Dendritic cell treated with granulocyte-macrophage colony-stimulating factor and Interleukin-4, amounts not matched to agents 40 ng/mL and 50 ng/mL, for 4 days (primary cell): ENCODE data around the gene TANC1.

ENCODE experiments used
- H3K27ac Mint-ChIP-seq: one replicate; pipeline ENCODE4 v1.8.0; 2022; ENCODE audit warnings: mild to moderate bottlenecking, mixed read lengths
- H3K27me3 Mint-ChIP-seq: one replicate; pipeline ENCODE4 v1.8.0; 2022; ENCODE audit warnings: mild to moderate bottlenecking, mixed read lengths
- H3K36me3 Mint-ChIP-seq: one replicate; pipeline ENCODE4 v1.8.0; 2022; ENCODE audit warnings: low read depth, mixed read lengths
- H3K4me1 Mint-ChIP-seq: one replicate; pipeline ENCODE4 v1.8.0; 2022; ENCODE audit warnings: low read depth, mixed read lengths
- H3K4me3 Mint-ChIP-seq: one replicate; pipeline ENCODE4 v1.8.0; 2022; ENCODE audit warnings: mild to moderate bottlenecking, moderate library complexity, mixed read lengths
- H3K9me3 Mint-ChIP-seq: one replicate; pipeline ENCODE4 v1.8.0; 2022; ENCODE audit warnings: mixed read lengths
- intact Hi-C: fragments of 100-400 bp; cut with micrococcal nuclease; formaldehyde crosslinking; loops from one replicate; pipeline ENCODE4 v1.15.0; 2022

TANC1 gene

DNA sequence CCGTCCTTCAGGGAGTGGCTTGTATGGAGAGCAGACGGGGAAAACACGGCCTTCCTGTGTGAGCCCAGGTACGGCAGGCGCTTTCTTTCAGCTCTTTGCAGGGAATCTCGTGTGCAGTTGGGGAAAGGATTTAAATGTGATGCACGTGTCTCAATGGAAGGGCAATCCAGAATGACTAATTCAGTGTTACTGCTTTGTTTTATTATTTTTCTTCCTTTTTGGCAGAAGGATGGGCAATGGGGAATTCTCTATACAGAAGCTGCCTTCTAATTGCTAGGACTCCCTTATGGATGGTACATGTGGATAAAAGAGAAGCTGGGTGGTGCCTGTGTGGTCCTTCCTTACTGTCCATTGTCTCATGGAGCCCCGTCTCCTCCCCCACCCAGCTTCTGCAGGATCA is 210.7 kb downstream of the TANC1 start:
- Mint-ChIP-seq H3K4me3 (no peak overlapping the region), H3K27ac (no peak overlapping the region), H3K27me3 (no peaks in the 10 kb centered on the region), H3K36me3 (no peaks in the 10 kb centered on the region), H3K9me3 (no peaks in the 10 kb centered on the region), H3K4me1 (no peaks in the 10 kb centered on the region)
- intact Hi-C loops: no loop called here

DNA sequence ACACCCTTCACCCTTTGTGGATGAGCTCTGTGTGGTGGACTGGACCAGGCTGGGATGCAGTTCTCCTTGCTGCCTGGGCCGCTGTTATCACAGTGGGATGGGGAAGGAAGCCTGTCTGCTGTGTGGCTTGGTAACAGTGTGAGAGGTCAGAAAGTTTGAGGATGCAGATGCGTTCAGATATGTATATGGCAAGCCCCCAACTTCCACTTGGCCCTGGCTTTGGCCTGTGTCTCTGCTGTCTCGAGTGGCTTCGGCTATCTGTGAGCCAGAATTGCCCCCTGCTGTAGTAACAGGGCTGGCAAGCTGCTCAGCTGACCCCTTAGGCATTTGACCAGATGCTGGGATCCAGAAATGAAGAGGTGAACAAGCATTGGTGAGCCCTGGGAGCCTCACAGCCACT is 211.3 kb downstream of the TANC1 start:
- no peaks in the 10 kb centered on the region for H3K4me1 Mint-ChIP-seq
- no peak overlapping the region for H3K4me3 Mint-ChIP-seq
- intact Hi-C loops: no loop called here
- no peaks in the 10 kb centered on the region for H3K27me3 Mint-ChIP-seq
- no peaks in the 10 kb centered on the region for H3K36me3 Mint-ChIP-seq
- H3K27ac Mint-ChIP-seq: no peak overlapping the region
- no peaks in the 10 kb centered on the region for H3K9me3 Mint-ChIP-seq

DNA sequence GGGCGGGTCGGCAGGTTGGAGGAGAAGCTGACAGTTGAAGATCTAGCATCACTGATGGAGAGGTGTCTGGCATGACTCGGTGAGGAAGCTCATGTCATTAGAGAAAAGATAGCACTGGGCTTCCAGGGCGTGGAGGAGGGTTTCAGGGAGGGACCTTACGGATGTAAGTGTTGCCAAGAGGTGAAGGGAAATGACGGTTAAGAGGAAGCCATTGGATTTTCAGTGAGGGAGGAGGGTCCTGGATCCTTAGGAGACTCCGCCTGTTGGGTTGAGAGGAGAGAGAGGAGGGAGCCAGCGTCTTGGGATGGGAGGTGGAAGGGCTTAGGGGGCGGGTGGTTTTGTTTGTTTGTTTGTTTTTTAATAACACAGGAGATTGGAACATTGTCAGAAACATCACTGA is 214.9 kb downstream of the TANC1 start:
- peaks cover 7% of the 10 kb centered on the region for H3K4me1 Mint-ChIP-seq
- intact Hi-C loops: no loop called here
- no peaks in the 10 kb centered on the region for H3K27me3 Mint-ChIP-seq
- H3K9me3 Mint-ChIP-seq: no peaks in the 10 kb centered on the region
- no peak overlapping the region for H3K4me3 Mint-ChIP-seq
- no peak overlapping the region for H3K27ac Mint-ChIP-seq
- H3K36me3 Mint-ChIP-seq: no peaks in the 10 kb centered on the region

DNA sequence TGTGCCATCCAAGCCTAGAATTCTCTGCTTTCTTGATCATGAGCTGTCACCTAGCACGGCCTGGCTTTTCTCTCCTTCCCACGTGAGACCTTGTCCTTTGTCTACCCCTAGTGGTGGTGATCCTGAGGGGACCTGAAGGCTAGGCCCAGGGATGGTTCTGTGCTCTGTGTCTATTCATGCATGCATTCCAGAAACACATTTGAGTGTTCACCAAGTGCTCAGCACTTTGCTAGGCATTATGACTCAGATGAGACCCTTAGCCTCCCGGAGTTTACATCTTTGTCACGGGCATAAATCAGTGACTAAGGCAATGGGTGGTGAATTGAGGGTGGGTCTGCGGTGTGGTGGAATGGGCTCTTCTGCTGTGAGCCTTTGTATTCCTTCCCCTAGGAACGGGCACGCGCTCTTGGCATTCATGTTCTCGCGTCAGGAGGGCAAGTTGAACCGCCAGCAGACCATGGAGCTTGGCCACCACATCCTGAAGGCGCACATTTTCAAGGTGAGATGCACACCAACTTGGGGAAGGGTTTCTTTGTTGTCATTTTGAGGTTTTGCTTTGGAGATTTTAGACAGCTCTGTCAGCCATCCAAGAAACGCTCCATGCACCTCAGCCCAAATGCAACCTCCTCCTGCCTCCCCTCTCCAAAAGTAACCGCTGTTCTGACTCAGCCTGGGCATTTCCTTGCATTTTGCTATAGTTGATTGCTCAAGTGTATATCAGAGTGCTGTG is 217.1 kb downstream of the TANC1 start:
- H3K36me3 Mint-ChIP-seq: no peaks in the 10 kb centered on the region
- H3K4me1 Mint-ChIP-seq: peaks cover 7% of the 10 kb centered on the region
- no peaks in the 10 kb centered on the region for H3K9me3 Mint-ChIP-seq
- H3K27me3 Mint-ChIP-seq: no peaks in the 10 kb centered on the region
- H3K4me3 Mint-ChIP-seq: no peak overlapping the region
- H3K27ac Mint-ChIP-seq: no peak overlapping the region
- intact Hi-C loops: no loop called here

DNA sequence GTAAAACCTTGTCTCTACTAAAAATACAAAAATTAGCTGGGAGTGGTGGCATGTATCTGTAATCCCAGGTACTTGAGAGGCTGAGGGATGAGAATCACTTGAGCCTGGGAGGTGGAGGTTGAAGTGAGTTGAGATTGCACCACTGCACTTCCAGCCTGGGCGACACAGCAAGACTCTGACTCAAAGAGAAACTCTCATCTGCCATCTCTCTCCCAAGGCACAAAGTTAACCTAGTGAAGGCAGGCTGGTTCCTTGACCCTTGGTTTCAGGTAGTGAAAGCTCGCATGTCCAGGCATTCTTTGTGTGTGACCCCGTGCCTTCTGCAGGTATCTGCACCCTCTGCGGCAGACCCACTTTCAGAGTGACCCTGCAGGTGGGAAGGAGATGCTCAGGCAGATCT is 218.0 kb downstream of the TANC1 start:
- H3K9me3 Mint-ChIP-seq: no peaks in the 10 kb centered on the region
- H3K36me3 Mint-ChIP-seq: no peaks in the 10 kb centered on the region
- no peaks in the 10 kb centered on the region for H3K27me3 Mint-ChIP-seq
- intact Hi-C loops: no loop called here
- no peak overlapping the region for H3K27ac Mint-ChIP-seq
- H3K4me1 Mint-ChIP-seq: peaks cover 12% of the 10 kb centered on the region
- no peak overlapping the region for H3K4me3 Mint-ChIP-seq

DNA sequence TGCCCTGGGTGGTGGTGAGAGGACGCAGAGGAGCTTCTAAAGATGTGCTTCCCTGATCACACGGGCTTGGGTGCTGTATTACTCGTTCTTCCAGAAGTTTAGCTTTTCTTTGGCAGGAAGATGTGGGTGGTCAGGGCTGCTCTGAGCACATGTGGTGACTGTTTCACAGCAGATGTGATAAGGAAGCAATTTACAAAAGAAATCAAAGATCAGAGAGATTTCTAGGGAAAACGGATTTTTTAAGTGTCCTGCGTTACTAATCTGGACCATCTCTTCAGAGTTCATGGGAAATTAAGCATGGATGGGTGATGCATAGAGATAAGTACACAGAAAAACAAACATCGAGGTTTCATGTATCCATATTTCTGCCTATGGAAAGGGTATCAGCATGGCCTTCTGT is 218.7 kb downstream of the TANC1 start:
- intact Hi-C loops: no loop called here
- peaks cover 17% of the 10 kb centered on the region for H3K4me1 Mint-ChIP-seq

DNA sequence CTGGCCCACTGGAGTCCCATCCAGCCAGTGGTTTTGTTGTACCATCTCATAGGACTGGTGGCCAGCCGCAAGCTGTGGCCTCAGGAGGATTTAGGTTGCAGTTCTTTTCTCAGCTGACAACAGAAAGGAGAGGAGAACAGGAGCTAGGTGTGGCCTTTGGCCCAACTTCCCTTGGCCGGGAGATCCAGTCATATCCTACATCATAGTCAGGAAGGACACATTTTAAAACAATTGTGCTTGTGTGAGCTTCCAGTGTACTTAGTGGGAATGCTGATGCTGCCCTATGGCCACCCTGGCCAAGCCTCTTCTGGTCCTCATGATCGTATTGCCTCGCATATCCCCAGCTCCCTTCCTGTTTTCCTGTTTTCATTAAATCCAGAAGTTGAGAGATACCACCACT is 220.0 kb downstream of the TANC1 start:
- no peaks in the 10 kb centered on the region for H3K9me3 Mint-ChIP-seq

More for the DNA sequence above, 218.7 kb downstream of the TANC1 start:
- Mint-ChIP-seq H3K4me3 (no peak overlapping the region), H3K27me3 (no peaks in the 10 kb centered on the region), H3K27ac (no peak overlapping the region), H3K36me3 (no peaks in the 10 kb centered on the region), H3K9me3 (no peaks in the 10 kb centered on the region)

DNA sequence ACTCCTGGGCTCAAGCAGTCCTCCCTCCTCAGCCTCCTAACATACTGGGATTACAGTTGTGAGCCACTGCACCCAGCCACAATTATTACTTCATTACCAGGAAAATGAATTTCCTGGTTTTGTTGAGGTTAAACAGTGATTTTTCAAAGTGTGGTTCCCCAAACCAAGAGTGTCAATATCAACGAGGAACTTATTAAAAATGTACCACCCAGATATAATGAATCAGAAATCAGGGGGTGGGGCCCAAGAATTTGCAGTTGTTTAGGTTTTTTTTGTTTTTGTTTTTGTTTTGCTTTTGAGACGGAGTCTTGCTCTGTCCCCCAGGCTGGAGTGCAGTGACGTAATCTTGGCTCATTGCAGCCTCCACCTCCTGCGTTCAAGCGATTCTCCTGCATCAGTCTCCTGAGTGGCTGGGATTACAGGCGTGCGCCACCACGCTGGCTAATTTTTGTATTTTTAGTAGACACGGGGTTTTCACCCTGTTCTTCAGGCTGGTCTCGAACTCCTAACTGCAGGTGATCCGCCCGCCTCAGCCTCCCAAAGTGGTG is 224.0 kb downstream of the TANC1 start:
- intact Hi-C loops: no loop called here
- H3K4me3 Mint-ChIP-seq: peak overlapping the region; percentile 17
- peaks cover 27% of the 10 kb centered on the region for H3K4me1 Mint-ChIP-seq
- H3K27ac Mint-ChIP-seq: peak overlapping the region; percentile 66
- H3K9me3 Mint-ChIP-seq: no peaks in the 10 kb centered on the region
- H3K27me3 Mint-ChIP-seq: no peaks in the 10 kb centered on the region
- H3K36me3 Mint-ChIP-seq: no peaks in the 10 kb centered on the region

More for the DNA sequence above, 220.0 kb downstream of the TANC1 start:
- Mint-ChIP-seq H3K27me3 (no peaks in the 10 kb centered on the region), H3K4me3 (no peak overlapping the region), H3K36me3 (no peaks in the 10 kb centered on the region), H3K27ac (no peak overlapping the region), H3K4me1 (peaks cover 25% of the 10 kb centered on the region)
- intact Hi-C loops: no loop called here

DNA sequence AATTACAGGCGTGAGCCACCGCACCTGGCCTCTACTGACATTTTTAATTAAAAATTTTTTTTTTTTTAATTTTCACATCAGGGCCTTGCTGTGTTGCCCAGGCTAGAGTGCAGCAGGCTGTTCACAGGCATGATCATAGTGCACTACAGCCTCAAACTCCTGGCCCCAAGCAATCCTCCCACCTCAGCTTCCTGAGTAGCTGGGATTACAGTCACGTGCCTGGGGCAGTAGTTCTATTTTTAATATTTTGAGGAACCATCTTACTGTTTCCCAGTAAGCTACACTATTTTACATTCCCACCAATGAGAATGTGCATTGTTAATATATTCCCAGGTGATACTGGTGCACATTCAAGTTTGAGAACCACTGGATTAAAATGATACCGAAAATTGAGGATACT is 225.4 kb downstream of the TANC1 start:
- Mint-ChIP-seq H3K4me3 (no peak overlapping the region), H3K27me3 (no peaks in the 10 kb centered on the region), H3K4me1 (peaks cover 27% of the 10 kb centered on the region), H3K27ac (peak overlapping the region; percentile 66), H3K9me3 (no peaks in the 10 kb centered on the region), H3K36me3 (no peaks in the 10 kb centered on the region)
- intact Hi-C loops: no loop called here

DNA sequence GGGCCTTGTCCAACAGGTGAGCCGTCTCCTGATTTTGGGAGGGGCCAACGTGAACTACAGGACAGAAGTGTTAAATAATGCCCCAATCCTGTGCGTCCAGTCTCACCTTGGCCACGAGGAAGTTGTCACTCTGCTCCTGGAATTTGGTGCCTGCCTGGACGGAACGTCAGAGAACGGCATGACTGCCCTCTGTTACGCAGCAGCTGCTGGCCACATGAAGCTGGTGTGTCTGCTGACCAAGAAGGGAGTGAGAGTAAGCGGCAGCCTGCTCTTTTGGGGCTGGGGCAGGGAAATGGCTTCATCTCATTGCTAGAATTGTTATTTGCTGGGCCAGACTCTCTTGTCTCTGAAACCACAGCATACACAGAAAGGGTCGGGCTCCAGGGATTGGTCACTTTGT is 225.8 kb downstream of the TANC1 start:
- Mint-ChIP-seq H3K9me3 (no peaks in the 10 kb centered on the region), H3K27me3 (no peaks in the 10 kb centered on the region), H3K4me3 (no peak overlapping the region), H3K4me1 (peaks cover 27% of the 10 kb centered on the region), H3K36me3 (no peaks in the 10 kb centered on the region), H3K27ac (no peak overlapping the region)
- intact Hi-C loops: no loop called here

DNA sequence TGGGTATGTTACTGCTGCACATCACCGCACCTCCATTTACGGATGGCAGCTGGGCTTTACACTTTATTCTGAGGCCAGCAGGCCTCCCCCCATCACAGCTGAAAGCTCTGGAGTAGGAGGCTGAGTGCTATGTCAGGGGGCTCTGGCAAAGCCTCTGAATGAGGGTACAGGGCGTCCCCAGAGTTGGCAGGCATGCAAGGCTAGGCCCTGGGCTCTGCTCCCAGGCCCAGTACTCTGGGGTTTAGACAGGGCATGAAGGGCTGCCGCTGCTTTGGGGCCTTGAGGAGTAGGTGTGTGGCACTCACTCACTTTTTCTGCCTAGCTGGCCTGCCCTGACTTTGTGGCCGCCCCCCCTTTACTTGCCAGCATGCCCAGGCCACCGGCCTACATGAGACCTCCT is 227.3 kb downstream of the TANC1 start:
- intact Hi-C loops: no loop called here
- Mint-ChIP-seq H3K27ac (no peak overlapping the region), H3K4me1 (peaks cover 27% of the 10 kb centered on the region), H3K27me3 (no peaks in the 10 kb centered on the region), H3K4me3 (no peak overlapping the region), H3K36me3 (no peaks in the 10 kb centered on the region), H3K9me3 (no peaks in the 10 kb centered on the region)

DNA sequence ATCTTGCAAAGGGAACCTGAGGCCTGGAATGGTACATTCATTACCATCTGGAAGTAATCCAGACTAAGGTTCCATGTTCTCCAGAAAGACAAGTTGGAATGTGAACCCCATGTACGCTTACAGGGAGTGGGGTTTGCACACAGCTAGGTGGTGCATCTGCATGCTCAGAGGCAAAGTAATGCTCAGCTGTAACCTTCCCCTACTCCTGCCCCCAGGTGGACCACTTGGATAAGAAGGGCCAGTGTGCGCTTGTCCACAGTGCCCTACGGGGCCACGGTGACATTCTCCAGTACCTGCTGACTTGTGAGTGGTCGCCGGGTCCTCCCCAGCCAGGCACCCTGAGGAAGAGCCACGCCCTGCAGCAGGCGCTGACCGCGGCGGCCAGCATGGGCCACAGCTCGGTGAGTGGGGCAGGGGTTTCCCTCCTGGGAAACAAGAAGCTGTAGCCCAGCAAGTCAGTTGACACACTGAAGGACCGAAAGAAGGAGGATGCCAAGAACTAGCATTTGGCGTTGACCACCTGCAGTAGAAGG is 228.0 kb downstream of the TANC1 start:
- intact Hi-C loops: no loop called here
- Mint-ChIP-seq H3K9me3 (no peaks in the 10 kb centered on the region), H3K36me3 (no peaks in the 10 kb centered on the region), H3K4me3 (no peak overlapping the region), H3K4me1 (peaks cover 22% of the 10 kb centered on the region), H3K27me3 (no peaks in the 10 kb centered on the region), H3K27ac (no peak overlapping the region)

DNA sequence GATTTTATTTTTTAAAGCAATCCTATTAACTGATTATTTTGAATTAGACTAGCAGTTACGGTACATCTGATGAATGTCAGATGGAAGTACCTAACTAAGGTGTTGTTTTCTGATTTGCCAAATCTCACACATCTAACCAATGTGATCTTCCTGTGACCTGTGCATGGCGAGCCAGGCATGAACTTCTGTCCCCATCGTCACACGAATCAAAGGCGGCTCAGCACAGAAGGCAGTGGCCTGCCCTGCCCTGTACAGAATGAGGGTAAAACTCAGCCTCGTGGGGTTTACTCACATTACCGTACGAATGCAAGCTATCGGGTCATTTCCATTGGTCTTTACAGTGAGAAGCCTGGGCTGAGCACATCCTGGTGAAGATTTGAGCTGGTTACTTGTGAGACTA is 230.8 kb downstream of the TANC1 start:
- peaks cover 3% of the 10 kb centered on the region for H3K4me1 Mint-ChIP-seq
- intact Hi-C loops: no loop called here
- H3K27ac Mint-ChIP-seq: no peak overlapping the region
- no peaks in the 10 kb centered on the region for H3K27me3 Mint-ChIP-seq
- H3K9me3 Mint-ChIP-seq: no peaks in the 10 kb centered on the region
- H3K36me3 Mint-ChIP-seq: no peaks in the 10 kb centered on the region
- no peak overlapping the region for H3K4me3 Mint-ChIP-seq

DNA sequence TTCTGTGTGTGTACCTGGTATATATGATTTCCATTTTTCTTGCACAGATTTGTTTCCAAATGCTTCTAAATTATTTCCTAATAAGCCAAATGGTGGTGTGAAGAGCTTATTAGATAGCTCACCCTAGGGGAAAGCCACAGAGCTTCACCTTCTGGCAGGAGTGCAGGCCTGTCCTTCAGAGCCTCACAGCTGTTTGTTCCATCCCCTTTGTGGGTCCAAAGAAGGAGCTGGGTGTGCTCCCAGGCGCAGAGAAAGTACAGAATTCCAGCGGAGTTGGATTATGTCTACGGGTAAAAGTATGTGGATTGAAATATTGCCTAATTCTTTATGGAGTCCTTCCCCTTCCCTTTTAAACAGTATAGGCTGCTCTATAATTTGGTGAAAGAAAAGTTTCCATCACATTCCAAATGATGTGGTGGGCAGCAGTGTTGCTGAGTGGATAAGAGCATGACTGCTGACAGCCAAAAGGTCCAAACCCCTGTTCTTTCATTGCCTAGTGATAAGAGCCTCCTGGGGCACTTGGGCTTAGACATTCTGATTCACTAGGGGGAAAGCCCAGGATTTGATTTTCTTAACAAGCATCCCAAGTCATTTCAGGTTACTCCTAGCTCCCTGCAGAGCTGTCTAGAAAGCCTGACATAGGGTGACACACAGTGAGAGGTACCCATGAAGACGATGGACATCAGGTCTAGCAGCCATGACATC is 231.5 kb downstream of the TANC1 start:
- peaks cover 2% of the 10 kb centered on the region for H3K4me1 Mint-ChIP-seq
- intact Hi-C loops: no loop called here
- no peaks in the 10 kb centered on the region for H3K9me3 Mint-ChIP-seq
- no peaks in the 10 kb centered on the region for H3K27me3 Mint-ChIP-seq
- H3K27ac Mint-ChIP-seq: no peak overlapping the region
- no peak overlapping the region for H3K4me3 Mint-ChIP-seq
- H3K36me3 Mint-ChIP-seq: no peaks in the 10 kb centered on the region
